ENCODE data around the gene MRPS25. TPM values are rescaled to one million over a fixed set of nuclear protein-coding genes. Genes with fewer than 3 reads are reported as not detected.

Gene MRPS25
- total RNA-seq, 1 experiment from 2014 or later, result 58.3 TPM

DNA sequence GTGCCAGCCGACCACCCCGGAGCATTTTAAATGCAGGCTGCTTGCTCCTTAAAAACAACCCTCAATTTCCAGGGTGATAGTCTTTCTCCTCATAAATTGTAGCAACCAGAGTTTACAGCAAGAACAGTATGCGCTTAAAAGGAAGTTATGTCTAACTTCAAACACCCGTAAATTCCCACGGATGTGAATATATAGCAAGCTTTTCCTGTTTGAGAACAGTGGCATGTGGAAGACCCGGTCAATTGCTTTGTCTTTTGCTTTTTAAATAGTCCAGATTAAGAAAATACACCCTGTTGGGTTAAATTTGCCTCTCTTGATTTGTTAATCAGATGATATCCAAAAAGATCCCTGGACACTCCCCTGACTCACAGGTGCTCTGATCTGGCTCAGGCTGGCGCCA, 20.8 kb downstream of the MRPS25 start:
- no TSS peak for BruUV-seq (replicated peaks)
- peaks cover 59 to 80% of the 10 kb centered on the region in 2 experiments for H3K36me3 ChIP-seq (ENCODE audit: control insufficient read depth in 1 of 2, insufficient read depth in 2 of 2, low read length in 2 of 2)
- RAD21 ChIA-PET (ENCODE audit: low non-redundant PET in 1 of 2, low total read pairs in 2 of 2, uncharacterized antibody in 2 of 2, unreplicated experiment in 2 of 2), result no interaction called here

DNA sequence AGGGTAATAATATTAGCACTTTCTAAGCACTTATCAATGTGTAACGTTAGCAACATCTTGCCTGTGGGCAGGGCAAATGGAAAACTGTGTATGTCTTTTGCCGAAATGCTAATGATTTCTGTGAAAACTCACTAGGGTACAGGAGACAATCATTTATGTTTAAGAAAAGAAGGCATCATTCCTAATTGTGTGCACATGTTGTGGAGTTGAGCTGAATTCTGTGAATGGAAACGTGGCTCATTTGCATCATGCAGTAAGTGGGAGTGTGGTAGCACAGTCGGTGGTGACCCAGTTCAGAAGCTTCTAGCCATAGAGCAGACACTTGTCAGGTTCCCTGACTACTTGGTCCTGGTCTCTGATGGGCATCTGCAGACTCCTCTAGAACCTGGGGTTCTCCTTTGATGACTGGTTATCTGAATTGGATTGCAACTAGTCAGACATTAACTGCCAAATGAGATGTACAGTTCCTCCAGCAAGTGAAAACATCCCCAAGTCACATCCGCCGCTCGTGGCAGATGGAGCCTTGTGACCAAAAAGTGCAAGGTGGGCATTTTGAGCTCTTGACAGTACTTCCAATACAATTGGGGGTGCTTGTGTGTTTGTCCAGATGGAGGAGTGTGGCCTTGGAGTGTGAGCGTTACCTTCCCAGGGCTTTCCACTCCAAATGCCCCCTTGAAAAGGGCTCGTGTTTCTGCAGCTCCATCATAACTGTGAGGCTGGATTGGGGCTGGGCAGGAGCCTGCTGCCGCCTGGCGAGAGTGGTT, 21.5 kb downstream of the MRPS25 start:
- Histone ChIP-seq H3K36me3 (ENCODE audit: control insufficient read depth in 1 of 2, insufficient read depth in 2 of 2, low read length in 2 of 2) (peaks cover 57 to 80% of the 10 kb centered on the region in 2 experiments), H3K4me3 (replicated peaks in 1 of 2; ENCODE audit: low read depth in 1 of 2, low read length in 2 of 2) (no peak overlapping the region), H3K4me2 (ENCODE audit: low read length) (no peak overlapping the region), H3K79me2 (ENCODE audit: insufficient read depth, low read length) (peaks cover 25% of the 10 kb centered on the region; the same call in 1 of the 2 replicates), H2AFZ (ENCODE audit: low read depth, low read length, poor library complexity, severe bottlenecking) (no peak overlapping the region), H3K9me2 (ENCODE audit: insufficient read depth) (no peaks in the 10 kb centered on the region), H3K9me3 (ENCODE audit: control insufficient read depth in 1 of 2, insufficient read depth in 1 of 2, low read depth in 1 of 2, low read length in 2 of 2) (no peaks in the 10 kb centered on the region), H3K27ac (ENCODE audit: low read depth, low read length) (no peak overlapping the region), H3K27me3 (ENCODE audit: insufficient read depth, low read length) (no peaks in the 10 kb centered on the region), H4K20me1 (ENCODE audit: insufficient read depth) (no peaks in the 10 kb centered on the region), H3K9ac (ENCODE audit: low read length) (no peak overlapping the region), H3K4me1 (ENCODE audit: control insufficient read depth in 1 of 2, insufficient read depth in 2 of 2, low read length in 2 of 2) (no peaks in the 10 kb centered on the region)
- ChIA-PET RAD21 (ENCODE audit: low non-redundant PET in 1 of 2, low total read pairs in 2 of 2, uncharacterized antibody in 2 of 2, unreplicated experiment in 2 of 2) (no interaction called here), CTCF (no interaction called here), POLR2A (no interaction called here)
- DNase-seq (ENCODE audit: low read depth, low spot score), result no peak
- no peak for ATAC-seq
- no peak for TF ChIP-seq TCF7L2 (IDR thresholded peaks at IDR 0.05; ENCODE audit: borderline replicate concordance, extremely low read depth, insufficient read depth, insufficient read length)
- no peak for TF ChIP-seq RAD21 (IDR thresholded peaks at IDR 0.05; ENCODE audit: low read depth)
- no peak for TF ChIP-seq SIN3A (IDR thresholded peaks at IDR 0.05; ENCODE audit: low read depth)
- TF ChIP-seq CBX3 (IDR thresholded peaks at IDR 0.05; ENCODE audit: low read depth), result no peak
- TF ChIP-seq, protein P1, sequence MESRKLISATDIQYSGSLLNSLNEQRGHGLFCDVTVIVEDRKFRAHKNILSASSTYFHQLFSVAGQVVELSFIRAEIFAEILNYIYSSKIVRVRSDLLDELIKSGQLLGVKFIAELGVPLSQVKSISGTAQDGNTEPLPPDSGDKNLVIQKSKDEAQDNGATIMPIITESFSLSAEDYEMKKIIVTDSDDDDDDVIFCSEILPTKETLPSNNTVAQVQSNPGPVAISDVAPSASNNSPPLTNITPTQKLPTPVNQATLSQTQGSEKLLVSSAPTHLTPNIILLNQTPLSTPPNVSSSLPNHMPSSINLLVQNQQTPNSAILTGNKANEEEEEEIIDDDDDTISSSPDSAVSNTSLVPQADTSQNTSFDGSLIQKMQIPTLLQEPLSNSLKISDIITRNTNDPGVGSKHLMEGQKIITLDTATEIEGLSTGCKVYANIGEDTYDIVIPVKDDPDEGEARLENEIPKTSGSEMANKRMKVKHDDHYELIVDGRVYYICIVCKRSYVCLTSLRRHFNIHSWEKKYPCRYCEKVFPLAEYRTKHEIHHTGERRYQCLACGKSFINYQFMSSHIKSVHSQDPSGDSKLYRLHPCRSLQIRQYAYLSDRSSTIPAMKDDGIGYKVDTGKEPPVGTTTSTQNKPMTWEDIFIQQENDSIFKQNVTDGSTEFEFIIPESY (IDR thresholded peaks at IDR 0.05; ENCODE audit: extremely low read depth, insufficient replicate concordance, low read length), result no peak
- TF ChIP-seq CEBPB (IDR thresholded peaks at IDR 0.05; ENCODE audit: low read depth), result no peak
- BruUV-seq (replicated peaks), result no TSS peak
- intact Hi-C loops (cut with micrococcal nuclease), result loop anchor here (5.0 kb wide), 1 partner anchor 116 kb away; no protein-coding TSS in a partner anchor

More for the DNA sequence above, 20.8 kb downstream of the MRPS25 start:
- no peaks in the 10 kb centered on the region for H3K4me1 ChIP-seq (ENCODE audit: control insufficient read depth in 1 of 2, insufficient read depth in 2 of 2, low read length in 2 of 2)
- intact Hi-C loops (cut with micrococcal nuclease), result loop anchor here (5.0 kb wide), 1 partner anchor 117 kb away; no protein-coding TSS in a partner anchor
- no peaks in the 10 kb centered on the region for H3K9me3 ChIP-seq (ENCODE audit: control insufficient read depth in 1 of 2, insufficient read depth in 1 of 2, low read depth in 1 of 2, low read length in 2 of 2)
- ATAC-seq (no peak), DNase-seq (ENCODE audit: low read depth, low spot score) (no peak)
- H4K20me1 ChIP-seq (ENCODE audit: insufficient read depth), result peaks cover 2% of the 10 kb centered on the region; the same call in 1 of the 2 replicates
- peaks cover 33% of the 10 kb centered on the region for H3K79me2 ChIP-seq (ENCODE audit: insufficient read depth, low read length)
- TF ChIP-seq SP1 (IDR thresholded peaks at IDR 0.05; ENCODE audit: low read depth) (no peak), JUND (IDR thresholded peaks at IDR 0.05) (no peak), SIN3A (IDR thresholded peaks at IDR 0.05; ENCODE audit: low read depth) (no peak), ZNF274 (IDR thresholded peaks at IDR 0.05; ENCODE audit: low read depth, low read length) (no peak)
- no peak overlapping the region for H3K4me2 ChIP-seq (ENCODE audit: low read length)
- no peak overlapping the region for H2AFZ ChIP-seq (ENCODE audit: low read depth, low read length, poor library complexity, severe bottlenecking)
- no peaks in the 10 kb centered on the region for H3K9me2 ChIP-seq (ENCODE audit: insufficient read depth)
- H3K4me3 ChIP-seq (replicated peaks in 1 of 2; ENCODE audit: low read depth in 1 of 2, low read length in 2 of 2), result no peak overlapping the region
- POLR2A ChIA-PET, result no interaction called here
- no peaks in the 10 kb centered on the region for H3K27me3 ChIP-seq (ENCODE audit: insufficient read depth, low read length)
- CTCF ChIA-PET, result no interaction called here
- no peak overlapping the region for H3K9ac ChIP-seq (ENCODE audit: low read length)
- H3K27ac ChIP-seq (ENCODE audit: low read depth, low read length), result no peak overlapping the region
